Right atrium auricular region (tissue), 2 donors: Measurements from ENCODE around the gene DTX2. TPM values are rescaled to one million over a fixed set of nuclear protein-coding genes. Genes with fewer than 3 reads are reported as not detected.
A peak's percentile ranks its signal among the peaks of the same experiment; 100 is the strongest.
"Not testable (repeated sequence)": the region's sequence is repeated elsewhere in the genome, so short reads cannot be mapped to it uniquely, and the experiment has no call there.

ENCODE experiments used
- DNase-seq: peaks from one replicate; pipeline ENCODE4 v3.0.0-alpha.2; 2019; ENCODE audit warnings: low spot score
- H3K27ac ChIP-seq, 2 donors: fragments of 200-600 bp; sonication (generic); 1 replicate in 1 of 2; 2 replicates in 1 of 2; pipeline ENCODE4 v1.5.1; 2016 to 2019
- H3K27me3 ChIP-seq, 2 donors: fragments of 200-600 bp; sonication (generic); one replicate each; pipeline versions ENCODE4 v1.5.1 to v1.6.0; 2017 to 2019
- H3K36me3 ChIP-seq: fragments of 200-600 bp; sonication (generic); one replicate; pipeline ENCODE4 v1.5.1; 2016
- H3K4me1 ChIP-seq, 2 donors: fragments of 200-600 bp; sonication (generic); one replicate each; pipeline versions ENCODE4 v1.5.1 to v1.6.0; 2017 to 2019
- H3K4me3 ChIP-seq, 2 donors: fragments of 200-600 bp; sonication (generic); 1 replicate in 1 of 2; 2 replicates in 1 of 2; pipeline ENCODE4 v1.5.1; 2017 to 2019; ENCODE audit warnings: mild to moderate bottlenecking in 1 of 2, moderate library complexity in 1 of 2
- H3K9me3 ChIP-seq, 2 donors: fragments of 200-600 bp; sonication (generic); one replicate each; pipeline ENCODE4 v1.5.1; 2019
- total RNA-seq, 2 donors: library from RNA; depleted of rRNA; stranded (reverse); fragments of >200 nt; gene quantifications; one replicate each; pipeline ENCODE4 v1.1.0, GENCODE V29; 2016

Gene DTX2
- total RNA-seq, 2 donors from 2014 or later: 7.9 to 18.9 TPM

- H3K27me3 ChIP-seq, H3K27ac ChIP-seq, H3K4me1 ChIP-seq, DNase-seq, H3K4me3 ChIP-seq, H3K9me3 ChIP-seq, H3K36me3 ChIP-seq: not testable (repeated sequence)
Observed at GRCh38 chr7:76464959-76465358, 3.5 kb downstream of the DTX2 start.

DNA sequence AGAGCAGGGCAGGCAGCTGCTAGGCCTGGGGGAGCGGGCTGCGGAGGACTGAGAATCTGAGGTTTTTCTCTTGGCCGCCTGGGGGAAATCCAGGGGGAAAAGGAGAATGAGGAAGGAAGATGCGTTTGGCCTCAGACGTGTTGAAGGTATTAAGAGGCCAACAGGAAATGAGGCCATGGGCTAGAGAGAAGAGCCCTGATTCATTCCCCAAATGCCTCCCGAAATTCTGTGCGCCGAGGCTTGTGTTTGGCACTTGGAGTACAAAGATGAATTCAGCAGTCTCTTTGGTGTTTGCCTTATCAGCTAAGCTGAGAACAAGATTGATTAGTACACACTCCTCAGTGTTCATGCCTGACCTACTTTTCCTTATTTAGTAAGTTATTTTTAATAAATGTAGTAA, 4.4 kb downstream of the DTX2 start:
- not testable (repeated sequence) for H3K9me3 ChIP-seq, H3K4me1 ChIP-seq, H3K36me3 ChIP-seq, H3K27me3 ChIP-seq, H3K4me3 ChIP-seq, DNase-seq
- peak overlapping the region in 1 of 2 donors; percentile 52 for H3K27ac ChIP-seq

GRCh38 chr7:76467743-76468404, 6.4 kb downstream of the DTX2 start:
- H3K36me3 ChIP-seq, H3K27ac ChIP-seq, H3K9me3 ChIP-seq, H3K4me3 ChIP-seq, H3K4me1 ChIP-seq, H3K27me3 ChIP-seq: not testable (repeated sequence)
- DNase-seq: peak; percentile 63

- H3K4me1 ChIP-seq, H3K27me3 ChIP-seq, H3K27ac ChIP-seq, DNase-seq, H3K4me3 ChIP-seq, H3K9me3 ChIP-seq, H3K36me3 ChIP-seq: not testable (repeated sequence)
Observed at GRCh38 chr7:76471556-76472221, 10.2 kb downstream of the DTX2 start.

DNA sequence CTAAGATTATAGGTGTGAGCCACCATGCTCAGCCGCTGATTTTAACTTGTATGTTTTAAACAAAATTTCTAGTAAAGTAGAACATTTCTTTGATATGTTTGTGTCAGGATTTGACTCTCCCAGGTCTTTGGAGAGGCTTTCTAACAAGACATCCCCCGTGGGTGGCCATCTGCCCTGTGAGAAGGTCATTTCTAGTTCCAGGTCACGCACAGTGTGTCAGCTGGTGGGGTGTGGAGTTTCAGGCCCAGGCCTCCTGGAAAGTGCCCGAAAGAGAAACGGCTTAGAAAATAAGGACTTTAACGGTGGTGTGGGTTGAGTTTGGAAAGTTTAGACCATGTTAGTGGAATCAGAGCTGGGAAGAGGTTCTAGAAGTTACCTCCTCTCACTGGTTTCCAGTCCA, 11.6 kb downstream of the DTX2 start:
- not testable (repeated sequence) for H3K27ac ChIP-seq, H3K9me3 ChIP-seq, DNase-seq, H3K36me3 ChIP-seq, H3K4me3 ChIP-seq, H3K27me3 ChIP-seq, H3K4me1 ChIP-seq

DNA sequence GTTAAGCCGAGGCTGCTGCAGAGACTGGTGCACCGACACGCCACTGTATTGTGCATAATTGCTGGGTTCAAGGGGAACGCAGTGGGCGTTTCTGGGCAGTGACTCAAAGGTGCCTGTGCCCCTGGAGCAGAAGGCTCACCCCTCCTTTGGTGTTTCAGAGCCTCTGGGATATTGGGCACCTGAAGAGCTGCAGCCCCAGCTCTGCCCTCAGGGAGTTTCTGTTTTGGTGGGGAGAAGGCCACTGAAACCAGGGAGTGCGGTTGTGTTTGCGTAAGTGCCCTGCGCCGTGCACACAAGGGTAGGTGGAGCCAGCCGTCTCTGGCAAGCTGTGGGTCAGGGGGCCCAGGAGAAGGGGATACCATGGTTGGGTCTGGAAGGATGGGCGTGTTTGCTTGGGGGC, 14.8 kb downstream of the DTX2 start:
- not testable (repeated sequence) for H3K36me3 ChIP-seq, H3K9me3 ChIP-seq, DNase-seq, H3K4me1 ChIP-seq, H3K4me3 ChIP-seq, H3K27me3 ChIP-seq, H3K27ac ChIP-seq

- not testable (repeated sequence) for H3K9me3 ChIP-seq, H3K4me1 ChIP-seq
Observed at GRCh38 chr7:76476742-76477474, 15.4 kb downstream of the DTX2 start.

GRCh38 chr7:76479628-76480027, 18.1 kb downstream of the DTX2 start:
- H3K27ac ChIP-seq, DNase-seq, H3K27me3 ChIP-seq, H3K4me3 ChIP-seq, H3K9me3 ChIP-seq, H3K4me1 ChIP-seq: not testable (repeated sequence)
- H3K36me3 ChIP-seq: peaks cover 11% of the 10 kb centered on the region

More at GRCh38 chr7:76476742-76477474, 15.4 kb downstream of the DTX2 start:
- H3K27ac ChIP-seq, H3K27me3 ChIP-seq, DNase-seq, H3K36me3 ChIP-seq, H3K4me3 ChIP-seq: not testable (repeated sequence)

DNA sequence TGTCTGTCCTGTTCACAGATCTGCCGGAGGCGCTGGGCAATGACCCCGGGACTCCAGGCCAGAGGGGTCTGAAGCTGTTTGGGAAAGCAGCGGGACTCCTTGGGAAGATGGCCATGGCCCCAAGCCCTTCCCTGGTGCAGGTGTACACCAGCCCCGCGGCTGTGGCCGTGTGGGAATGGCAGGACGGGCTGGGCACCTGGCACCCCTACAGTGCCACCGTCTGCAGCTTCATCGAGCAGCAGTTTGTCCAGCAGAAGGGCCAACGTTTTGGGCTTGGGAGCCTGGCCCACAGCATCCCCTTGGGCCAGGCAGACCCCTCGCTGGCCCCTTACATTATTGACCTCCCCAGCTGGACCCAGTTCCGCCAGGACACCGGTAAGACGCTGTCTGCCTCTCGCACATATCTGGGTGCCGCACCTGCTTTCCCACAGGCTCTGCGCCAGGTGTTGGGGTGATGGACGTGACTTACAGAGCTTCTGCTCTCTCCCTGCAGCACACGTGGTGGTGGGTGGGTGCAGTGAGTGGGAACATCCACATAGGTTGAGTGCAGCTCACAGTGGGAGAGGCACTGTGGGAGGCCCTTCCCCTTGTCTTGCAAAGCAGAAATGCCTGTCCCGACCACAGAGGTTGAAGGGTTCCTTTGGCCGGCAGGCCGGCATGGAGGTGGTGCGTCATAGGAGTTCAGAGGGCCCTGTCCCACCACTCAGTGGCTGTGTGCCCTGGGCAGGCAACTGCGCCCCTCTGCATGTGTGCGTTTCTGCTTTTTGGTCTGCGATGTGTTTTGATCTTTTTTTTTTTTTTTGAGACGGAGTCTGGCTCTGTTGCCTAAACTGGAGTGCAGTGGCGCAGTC, 19.1 kb downstream of the DTX2 start:
- H3K4me3 ChIP-seq, H3K4me1 ChIP-seq, H3K27ac ChIP-seq, H3K9me3 ChIP-seq, DNase-seq, H3K27me3 ChIP-seq: not testable (repeated sequence)
- peaks cover 11% of the 10 kb centered on the region for H3K36me3 ChIP-seq

DNA sequence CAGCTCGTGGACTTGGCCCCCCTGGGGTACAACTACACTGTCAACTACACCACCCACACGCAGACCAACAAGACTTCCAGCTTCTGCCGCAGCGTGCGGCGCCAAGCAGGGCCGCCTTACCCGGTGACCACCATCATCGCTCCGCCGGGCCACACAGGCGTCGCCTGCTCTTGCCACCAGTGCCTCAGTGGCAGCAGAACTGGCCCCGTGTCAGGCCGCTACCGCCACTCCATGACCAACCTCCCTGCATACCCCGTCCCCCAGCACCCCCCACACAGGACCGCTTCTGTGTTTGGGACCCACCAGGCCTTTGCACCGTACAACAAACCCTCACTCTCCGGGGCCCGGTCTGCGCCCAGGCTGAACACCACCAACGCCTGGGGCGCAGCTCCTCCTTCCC, 21.2 kb downstream of the DTX2 start:
- H3K27ac ChIP-seq, DNase-seq, H3K4me1 ChIP-seq, H3K9me3 ChIP-seq, H3K27me3 ChIP-seq, H3K4me3 ChIP-seq: not testable (repeated sequence)
- peaks cover 11% of the 10 kb centered on the region for H3K36me3 ChIP-seq

DNA sequence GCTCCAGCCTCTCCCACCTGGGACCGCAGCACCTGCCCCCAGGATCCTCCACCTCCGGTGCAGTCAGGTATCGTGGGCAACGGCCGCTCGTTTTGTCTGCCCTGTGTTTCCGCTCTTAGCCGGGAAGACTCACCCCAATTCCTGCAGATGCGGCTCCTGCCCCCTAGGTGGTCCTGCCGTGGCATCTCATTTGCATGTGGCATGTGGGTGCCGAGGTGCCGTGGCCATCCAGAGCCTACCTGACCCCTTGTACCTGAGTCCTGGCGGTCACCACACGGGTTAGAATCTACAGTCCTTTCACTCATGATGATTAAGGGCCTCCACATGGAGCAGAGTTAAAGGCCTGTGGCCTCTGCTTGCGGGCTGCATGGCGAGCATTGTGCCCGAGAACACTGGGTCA, 21.6 kb downstream of the DTX2 start:
- H3K4me1 ChIP-seq, H3K27me3 ChIP-seq, H3K4me3 ChIP-seq, DNase-seq, H3K27ac ChIP-seq, H3K9me3 ChIP-seq: not testable (repeated sequence)
- H3K36me3 ChIP-seq: peaks cover 11% of the 10 kb centered on the region

DNA sequence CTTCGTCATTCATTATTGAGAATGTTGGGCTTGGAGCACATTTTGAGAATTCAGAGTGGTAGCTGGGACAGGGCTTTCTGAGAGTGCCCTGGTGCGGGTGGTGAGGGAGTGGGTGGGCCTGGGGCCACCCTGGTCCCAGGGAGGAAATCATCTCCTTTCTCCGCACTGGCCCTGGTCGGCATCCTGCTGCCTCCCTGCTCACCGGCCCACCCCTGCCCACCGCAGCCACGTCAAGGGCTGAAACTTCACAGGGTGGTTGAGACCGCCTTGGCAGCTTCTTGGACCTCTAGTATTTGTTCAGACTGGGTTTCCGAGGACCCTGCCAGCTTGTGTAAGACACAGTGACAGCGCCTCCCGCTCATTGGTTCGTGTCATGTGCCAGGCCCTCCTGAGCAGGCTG, 22.9 kb downstream of the DTX2 start:
- DNase-seq, H3K4me1 ChIP-seq, H3K27ac ChIP-seq, H3K27me3 ChIP-seq, H3K4me3 ChIP-seq, H3K9me3 ChIP-seq: not testable (repeated sequence)
- peaks cover 11% of the 10 kb centered on the region for H3K36me3 ChIP-seq

- DNase-seq, H3K4me3 ChIP-seq, H3K27ac ChIP-seq, H3K9me3 ChIP-seq, H3K4me1 ChIP-seq, H3K27me3 ChIP-seq: not testable (repeated sequence)
- peaks cover 11% of the 10 kb centered on the region for H3K36me3 ChIP-seq
Observed at GRCh38 chr7:76485822-76486610, 24.5 kb downstream of the DTX2 start.

- not testable (repeated sequence) for H3K4me3 ChIP-seq, H3K4me1 ChIP-seq, H3K27me3 ChIP-seq, H3K27ac ChIP-seq, H3K9me3 ChIP-seq, DNase-seq
- H3K36me3 ChIP-seq: peaks cover 11% of the 10 kb centered on the region
Observed at GRCh38 chr7:76486618-76487017, 25.1 kb downstream of the DTX2 start.
